Ovary (tissue), 3 donors: Measurements from ENCODE around the gene LSR.

Experiments
- EP300 ChIP-seq: sonication (generic); formaldehyde crosslinking; IDR thresholded peaks from one replicate; pipeline ENCODE4 v1.6.1; 2017; ENCODE audit warnings: antibody characterized with exemption
- POLR2A ChIP-seq: fragments of 450-650 bp; IDR thresholded peaks from one replicate; pipeline ENCODE4 v1.6.1; 2017; ENCODE audit warnings: antibody characterized with exemption, mild to moderate bottlenecking, moderate library complexity
- TF ChIP-seq, protein P1 (sequence below), 3 donors: fragments of 450-650 bp in 2 of 3; fragments of 200-600 bp in 1 of 3; IDR thresholded peaks; one replicate each; pipeline versions ENCODE4 v1.5.1 to v1.8.0; 2016 to 2022; ENCODE audit warnings: antibody characterized with exemption in 3 of 3, mild to moderate bottlenecking in 1 of 3
- donor health status: DM: no; HTN: no; CAD: no.

DNA sequence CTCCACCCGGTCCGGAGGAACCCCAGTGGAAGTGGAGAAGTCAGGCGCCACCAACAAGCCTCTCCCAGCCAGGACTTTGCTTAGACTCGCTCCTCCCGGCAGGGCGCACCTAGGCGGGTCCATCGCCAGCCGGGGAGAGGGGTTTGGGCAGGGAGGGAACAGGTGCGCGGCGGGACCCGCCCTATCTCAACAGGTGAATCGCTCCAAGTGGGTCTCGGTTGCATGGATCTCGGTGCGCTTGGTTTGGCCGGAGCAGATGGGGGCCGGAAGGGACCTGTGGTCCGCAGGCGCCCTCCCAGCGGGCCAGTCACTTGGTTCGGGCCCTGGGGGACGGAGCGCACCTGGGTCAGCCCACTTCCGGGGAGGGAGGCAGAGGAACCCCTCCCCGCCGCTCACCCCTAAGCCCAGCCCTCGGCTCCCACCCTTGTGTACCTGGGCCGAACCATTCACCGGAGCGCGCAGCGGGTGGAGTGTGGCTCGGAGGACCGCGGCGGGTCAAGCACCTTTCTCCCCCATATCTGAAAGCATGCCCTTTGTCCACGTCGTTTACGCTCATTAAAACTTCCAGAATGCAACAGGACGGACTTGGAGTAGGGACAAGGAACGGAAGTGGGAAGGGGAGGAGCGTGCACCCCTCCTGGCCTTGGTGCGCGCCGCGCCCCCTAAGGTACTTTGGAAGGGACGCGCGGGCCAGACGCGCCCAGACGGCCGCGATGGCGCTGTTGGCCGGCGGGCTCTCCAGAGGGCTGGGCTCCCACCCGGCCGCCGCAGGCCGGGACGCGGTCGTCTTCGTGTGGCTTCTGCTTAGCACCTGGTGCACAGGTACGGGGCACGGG, at the start of gene LSR:
- TF ChIP-seq, protein P1, sequence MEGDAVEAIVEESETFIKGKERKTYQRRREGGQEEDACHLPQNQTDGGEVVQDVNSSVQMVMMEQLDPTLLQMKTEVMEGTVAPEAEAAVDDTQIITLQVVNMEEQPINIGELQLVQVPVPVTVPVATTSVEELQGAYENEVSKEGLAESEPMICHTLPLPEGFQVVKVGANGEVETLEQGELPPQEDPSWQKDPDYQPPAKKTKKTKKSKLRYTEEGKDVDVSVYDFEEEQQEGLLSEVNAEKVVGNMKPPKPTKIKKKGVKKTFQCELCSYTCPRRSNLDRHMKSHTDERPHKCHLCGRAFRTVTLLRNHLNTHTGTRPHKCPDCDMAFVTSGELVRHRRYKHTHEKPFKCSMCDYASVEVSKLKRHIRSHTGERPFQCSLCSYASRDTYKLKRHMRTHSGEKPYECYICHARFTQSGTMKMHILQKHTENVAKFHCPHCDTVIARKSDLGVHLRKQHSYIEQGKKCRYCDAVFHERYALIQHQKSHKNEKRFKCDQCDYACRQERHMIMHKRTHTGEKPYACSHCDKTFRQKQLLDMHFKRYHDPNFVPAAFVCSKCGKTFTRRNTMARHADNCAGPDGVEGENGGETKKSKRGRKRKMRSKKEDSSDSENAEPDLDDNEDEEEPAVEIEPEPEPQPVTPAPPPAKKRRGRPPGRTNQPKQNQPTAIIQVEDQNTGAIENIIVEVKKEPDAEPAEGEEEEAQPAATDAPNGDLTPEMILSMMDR (IDR thresholded peaks at IDR 0.05) = no peak
- TF ChIP-seq POLR2A (no peak), EP300 (no peak)
